Right ventricle myocardium inferior (tissue), 1 donor: Measurements from ENCODE around the gene KRT32. TPM values are rescaled to one million over a fixed set of nuclear protein-coding genes. Genes with fewer than 3 reads are reported as not detected.
"Not testable (repeated sequence)": the region's sequence is repeated elsewhere in the genome, so short reads cannot be mapped to it uniquely, and the experiment has no call there.

Experiments
- ATAC-seq: fragments of 200-7000 bp; cut with Tn5 transposase; one replicate; pipeline ENCODE4 v1.9.1; 2020; ENCODE audit warnings: mild to moderate bottlenecking, moderate library complexity
- DNase-seq: peaks from one replicate; pipeline ENCODE4 v3.0.0; 2021; ENCODE audit errors: missing footprints
- intact Hi-C: fragments of 100-400 bp; cut with DNase I; formaldehyde crosslinking; loops from one replicate; pipeline ENCODE4 v1.11.0; 2022
- total RNA-seq: library from RNA; stranded (reverse); fragmentation: NEBNext Ultra II Directional; extraction: Animal tissue kit (Norgen Biotek cat#: 25700); gene quantifications from one replicate; pipeline ENCODE4 v1.2.1, GENCODE V29; 2021
- donor health status: DM: no; HTN: yes; CAD: no; lungs with severe emphysema.

KRT32 gene
- total RNA-seq, 1 donor from 2014 or later, result not detected

DNA sequence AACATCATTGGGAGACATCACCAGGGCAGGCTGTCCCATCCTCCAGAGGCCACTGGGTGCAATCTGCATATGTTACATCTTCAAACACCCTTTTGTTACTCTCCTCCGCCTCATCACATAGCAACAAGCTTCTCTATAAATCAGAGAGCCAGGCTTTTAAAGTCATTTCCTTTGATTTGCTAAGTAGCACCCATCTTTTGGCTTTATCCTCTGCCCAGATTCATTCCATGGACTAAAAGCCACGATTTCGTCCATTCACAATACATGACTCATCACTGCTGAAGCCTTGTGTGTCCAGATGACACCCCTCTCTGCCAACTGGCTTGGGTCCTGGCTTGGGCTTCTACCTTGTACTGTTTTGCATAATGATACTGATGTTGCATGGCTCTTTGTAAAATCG lies 24.4 kb downstream of the KRT32 start:
- DNase-seq, result no peak
- intact Hi-C loops, result no loop called here
- no peak for ATAC-seq

DNA sequence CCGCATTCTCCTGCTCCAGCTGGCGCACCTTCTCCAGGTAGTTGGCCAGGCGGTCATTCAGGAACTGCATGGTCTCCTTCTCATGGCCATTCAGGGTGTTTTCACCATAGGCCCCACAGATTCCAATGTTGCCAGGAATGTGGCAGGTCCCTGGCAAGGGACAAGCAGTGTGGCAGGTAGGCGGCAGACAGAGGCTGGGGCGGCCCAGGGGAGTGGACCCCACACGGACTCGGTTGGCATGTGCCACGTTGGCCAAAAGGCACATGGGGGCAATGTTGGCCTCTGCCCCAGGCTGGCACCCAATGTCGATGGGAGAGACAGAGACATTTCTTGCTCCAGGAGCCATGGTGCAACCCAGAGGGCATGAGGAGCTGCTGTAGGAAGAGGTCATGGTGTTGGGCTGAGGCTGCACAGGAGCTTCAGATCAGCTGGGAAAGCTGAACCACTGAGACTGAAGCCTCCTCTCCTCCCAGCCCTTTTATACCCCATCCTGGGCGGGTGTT lies 26.6 kb downstream of the KRT32 start, which contains the start of gene KRT38:
TSS of gene KRT38 (minus strand) at position 453 of the 503 bp plus-strand sequence. CDS start at position 391, 62 bp downstream.
- intact Hi-C loops, result no loop called here

DNA sequence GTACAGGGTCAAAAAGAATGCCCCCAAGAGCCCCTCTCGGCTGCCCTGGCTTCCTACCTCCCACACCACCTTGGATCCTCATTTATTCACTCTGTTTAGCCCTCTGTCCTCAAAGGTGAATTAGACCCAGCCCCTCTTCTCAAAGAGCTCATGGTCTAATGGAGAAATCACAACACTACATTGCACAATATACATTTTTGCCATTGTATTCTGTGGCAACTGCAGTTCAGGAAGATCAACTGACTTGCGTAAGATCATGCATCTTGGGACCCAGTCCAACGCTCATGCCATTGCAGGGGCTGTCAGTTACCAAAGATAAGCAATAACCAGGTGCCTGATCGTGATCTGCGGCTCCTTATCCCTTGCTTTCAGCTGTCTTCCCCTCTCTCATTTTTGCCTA lies 27.8 kb downstream of the KRT32 start:
- ATAC-seq (no peak), DNase-seq (no peak)
- intact Hi-C loops, result no loop called here

More for the DNA sequence above, 26.6 kb downstream of the KRT32 start, which contains the start of gene KRT38:
- ATAC-seq (no peak), DNase-seq (no peak)

DNA sequence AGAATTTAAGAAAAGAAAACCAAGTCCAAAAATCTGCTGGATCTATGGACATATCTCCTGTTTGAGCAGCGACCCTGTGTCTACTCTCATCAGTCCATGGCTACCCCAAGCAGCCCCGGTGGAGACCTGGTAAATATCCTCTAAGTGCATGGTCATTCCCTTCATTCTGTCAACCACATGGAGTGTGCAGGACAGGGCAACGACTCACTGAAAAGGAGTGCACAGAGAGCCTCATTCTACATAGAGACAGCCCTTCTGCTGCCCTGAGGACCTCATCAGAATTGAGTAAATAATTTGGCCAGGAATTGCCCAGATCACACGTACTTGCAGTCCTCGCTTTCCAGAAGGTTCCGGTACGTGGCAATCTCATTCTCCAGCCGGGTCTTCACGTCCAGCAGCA lies 29.4 kb downstream of the KRT32 start:
- no peak for DNase-seq

DNA sequence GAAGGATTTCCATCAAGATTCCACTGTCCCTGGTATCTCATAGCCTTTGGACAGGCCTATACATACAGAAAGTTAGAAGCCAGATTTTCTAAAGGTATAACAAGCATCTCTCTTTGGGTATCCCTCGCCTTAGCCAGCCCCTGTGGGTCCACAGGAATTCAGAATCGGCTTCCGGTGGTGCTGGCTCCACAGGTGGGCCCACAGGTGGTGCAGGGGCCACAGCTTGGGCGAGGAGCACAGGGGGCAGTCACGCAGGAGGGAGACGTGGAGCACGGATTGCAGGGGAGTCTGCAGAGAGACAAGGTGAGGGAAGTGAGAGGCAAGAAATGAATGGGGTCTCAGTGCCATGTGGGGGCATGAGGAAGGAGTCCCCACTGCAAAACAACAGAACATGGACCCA lies 29.9 kb downstream of the KRT32 start:
- ATAC-seq, result no peak
- intact Hi-C loops, result no loop called here
- DNase-seq, result no peak

More for the DNA sequence above, 29.4 kb downstream of the KRT32 start:
- intact Hi-C loops, result no loop called here
- no peak for ATAC-seq

DNA sequence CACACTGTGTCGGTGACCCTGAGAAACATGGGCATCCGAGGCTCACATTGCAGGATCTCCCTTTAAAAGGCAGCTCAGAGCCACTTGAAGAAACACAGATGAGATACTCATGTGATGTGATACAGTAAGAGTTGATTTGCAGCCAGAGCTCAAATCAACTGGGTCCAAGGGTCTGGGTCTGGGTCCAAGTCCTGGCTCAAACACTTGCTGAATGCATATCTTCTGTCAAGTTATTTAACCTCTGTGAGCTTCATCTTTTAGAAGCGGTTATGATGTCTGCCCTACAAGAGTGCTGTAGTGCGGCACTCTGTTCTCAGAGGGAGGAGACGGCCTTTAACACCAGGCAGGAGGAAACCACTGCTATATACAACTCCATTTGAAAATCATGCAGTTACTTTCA lies 32.8 kb downstream of the KRT32 start:
- no peak for DNase-seq
- no peak for ATAC-seq

DNA sequence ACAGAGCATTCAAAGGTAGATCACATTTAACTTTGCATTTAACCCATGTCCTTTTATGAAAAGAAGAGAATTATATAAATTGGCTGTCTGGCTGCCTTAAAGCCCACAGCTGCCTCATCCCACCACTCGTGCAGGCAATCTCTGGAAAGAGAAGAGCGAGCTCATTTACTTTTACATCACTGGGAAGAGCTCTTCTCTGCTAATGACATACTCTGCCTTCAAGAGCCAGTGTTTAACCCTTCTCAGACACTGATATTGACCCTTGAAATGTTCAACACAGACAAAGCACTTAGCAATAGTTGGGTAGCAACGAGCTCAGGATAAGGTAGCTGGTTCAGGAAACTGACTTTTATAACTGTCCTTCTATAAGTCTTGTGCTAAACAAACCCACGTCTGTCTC lies 33.2 kb downstream of the KRT32 start:
- ATAC-seq (no peak), DNase-seq (no peak)
- intact Hi-C loops, result no loop called here

More for the DNA sequence above, 32.8 kb downstream of the KRT32 start:
- intact Hi-C loops, result no loop called here

DNA sequence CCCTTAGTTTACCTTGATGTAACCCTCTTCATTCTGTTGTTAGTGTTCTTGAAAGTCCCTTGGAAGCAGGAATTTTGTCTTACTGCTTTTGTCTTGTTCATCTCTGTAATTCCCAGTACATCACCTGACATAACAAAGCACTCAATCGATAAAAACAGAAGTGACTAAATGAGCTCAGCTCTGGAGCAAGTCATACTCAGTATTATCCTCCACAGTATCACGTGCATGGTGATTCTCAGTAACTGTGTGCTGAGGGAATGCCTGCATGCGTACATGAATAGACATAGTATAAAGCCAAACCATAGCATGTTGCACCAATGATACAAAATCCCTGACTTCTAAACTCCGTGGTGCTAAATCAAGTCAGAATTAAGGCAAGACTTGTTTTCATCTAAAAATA lies 33.6 kb downstream of the KRT32 start:
- intact Hi-C loops, result no loop called here
- DNase-seq, result no peak
- ATAC-seq, result no peak

DNA sequence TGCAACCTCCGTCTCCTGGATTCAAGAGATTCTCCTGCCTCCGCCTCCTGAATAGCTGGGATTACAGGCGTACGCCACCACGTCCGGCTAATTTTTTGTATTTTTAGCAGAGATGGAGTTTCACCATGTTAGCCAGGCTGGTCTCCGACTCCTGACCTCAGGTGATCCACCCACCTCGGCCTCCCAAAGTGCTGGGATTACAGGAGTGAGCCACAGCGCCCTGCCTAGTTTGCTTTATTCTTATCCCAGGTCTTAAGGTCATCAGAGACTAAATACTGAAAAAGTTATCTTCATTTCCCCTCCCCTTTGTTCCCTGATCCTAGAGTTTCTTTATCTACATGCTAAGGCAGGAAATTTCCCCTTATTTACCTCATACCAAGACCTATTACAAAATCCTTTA lies 36.8 kb downstream of the KRT32 start:
- ATAC-seq, intact Hi-C loops, DNase-seq: not testable (repeated sequence)

DNA sequence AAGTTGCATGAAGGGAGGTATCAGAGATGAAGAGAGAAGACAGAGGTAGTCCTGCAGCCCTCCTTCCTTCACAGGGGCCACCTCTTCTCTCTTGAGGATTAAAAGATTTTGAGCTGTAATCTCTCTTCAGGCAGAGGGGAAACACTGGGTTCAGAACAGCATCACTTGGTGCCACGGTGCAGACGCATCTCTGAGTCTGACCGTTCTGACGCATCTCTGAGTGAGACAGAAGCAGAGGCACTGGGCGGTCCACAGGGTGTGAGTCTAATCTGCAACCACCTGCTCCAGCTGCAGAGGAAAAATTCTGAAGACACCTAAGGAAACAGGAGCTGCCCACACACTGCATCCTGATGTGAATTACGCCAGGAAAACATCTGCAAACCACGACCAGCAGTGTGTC lies 37.5 kb downstream of the KRT32 start:
- ATAC-seq, result no peak
- intact Hi-C loops, result no loop called here
- DNase-seq, result no peak

DNA sequence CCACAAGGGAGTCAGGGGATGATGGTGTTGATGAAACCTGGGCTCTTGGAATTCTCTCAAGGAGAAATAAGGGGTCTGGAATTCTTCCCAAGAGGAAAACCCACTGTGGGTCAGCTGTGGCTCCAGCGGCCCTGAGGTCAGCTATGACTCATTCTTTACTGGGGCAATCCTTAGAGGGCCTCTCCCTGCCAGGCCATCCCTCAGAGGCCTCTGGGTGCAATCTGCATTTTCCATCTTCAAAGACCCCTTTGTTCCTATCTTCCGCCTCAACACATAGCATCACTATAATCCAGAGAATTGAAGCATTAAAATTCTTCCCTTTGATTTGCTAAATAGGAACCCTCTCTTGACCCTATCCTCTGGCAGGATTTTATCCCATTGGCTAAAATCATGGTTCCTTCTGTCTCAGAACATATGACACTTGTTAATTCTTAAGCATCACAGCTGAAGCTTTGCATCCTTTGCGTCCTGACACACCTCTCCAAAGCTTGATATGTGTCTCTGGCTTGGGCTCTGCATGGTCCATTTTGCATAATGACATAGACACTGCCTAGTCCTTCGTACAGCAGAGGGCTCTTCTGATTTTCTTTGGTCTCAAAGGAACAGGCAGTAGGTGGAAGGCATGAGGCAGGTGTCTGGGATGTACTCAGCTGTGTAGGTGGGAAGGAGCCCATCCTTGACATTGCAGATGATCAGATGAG lies 38.4 kb downstream of the KRT32 start:
- ATAC-seq (no peak), DNase-seq (no peak)
- intact Hi-C loops, result no loop called here

DNA sequence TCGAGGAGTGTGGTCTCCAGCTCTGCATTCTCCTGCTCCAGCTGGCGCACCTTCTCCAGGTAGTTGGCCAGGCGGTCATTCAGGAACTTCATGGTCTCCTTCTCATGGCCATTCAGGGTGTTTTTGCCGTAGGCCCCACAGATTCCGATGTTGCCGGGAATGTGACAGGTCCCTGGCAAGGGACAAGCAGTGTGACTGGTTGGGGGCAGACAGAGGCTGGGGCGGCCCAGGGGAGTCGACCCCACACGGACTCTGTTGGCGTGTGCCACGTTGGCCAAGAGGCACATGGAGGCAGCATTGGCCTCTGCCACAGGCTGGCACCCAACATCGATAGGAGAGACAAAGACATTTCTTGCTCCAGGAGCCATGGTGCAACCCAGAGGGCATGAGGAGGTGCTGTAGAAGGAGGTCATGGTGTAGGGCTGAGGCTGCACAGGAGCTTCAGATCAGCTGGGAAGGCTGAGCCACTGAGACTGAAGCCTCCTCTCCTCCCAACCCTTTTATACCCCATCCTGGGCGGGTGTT lies 43.0 kb downstream of the KRT32 start, which contains the start of gene KRT37:
TSS of gene KRT37 (minus strand) at position 475 of the 525 bp plus-strand sequence. CDS start at position 413, 62 bp downstream.
- no peak for ATAC-seq
- intact Hi-C loops, result no loop called here

DNA sequence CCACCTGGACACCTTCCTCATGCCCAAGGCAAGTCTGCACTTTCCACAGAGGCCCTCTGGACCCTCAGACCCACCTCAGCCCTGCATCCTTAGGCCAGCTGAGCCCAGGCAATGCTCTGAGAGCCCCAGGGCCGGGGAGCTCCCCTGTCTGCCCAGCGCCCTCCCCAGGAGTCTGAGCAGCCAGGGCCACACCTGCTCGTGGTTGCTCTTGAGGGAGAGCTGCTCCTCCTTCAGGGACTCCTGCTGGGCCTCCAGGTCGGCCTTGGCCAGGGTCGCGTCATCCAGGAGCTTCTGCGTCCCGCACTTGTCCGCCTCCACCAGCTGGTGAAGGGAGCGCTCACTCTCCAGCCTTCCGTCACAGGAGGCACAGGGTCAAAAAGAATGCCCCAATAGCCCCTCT lies 44.6 kb downstream of the KRT32 start:
- ATAC-seq, DNase-seq, intact Hi-C loops: not testable (repeated sequence)

More for the DNA sequence above, 43.0 kb downstream of the KRT32 start, which contains the start of gene KRT37:
- no peak for DNase-seq

DNA sequence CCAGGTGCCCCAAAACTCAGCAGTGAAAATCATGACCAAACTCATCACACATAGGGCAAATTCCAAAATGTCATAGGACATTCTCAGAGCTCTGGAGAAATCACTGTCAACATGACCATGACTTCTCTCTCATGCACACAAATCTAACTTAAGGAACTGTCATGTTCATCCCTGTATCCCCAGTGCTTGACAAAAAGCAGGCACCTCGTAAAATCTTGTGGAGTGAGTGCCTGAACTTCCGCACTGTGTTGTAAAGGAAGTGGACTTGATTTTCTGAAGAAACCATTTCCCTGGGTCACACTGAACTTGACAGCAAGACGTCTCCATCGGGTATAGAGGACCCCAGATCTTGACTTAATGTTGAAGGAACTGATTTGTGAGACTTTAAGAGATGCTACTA lies 45.6 kb downstream of the KRT32 start:
- DNase-seq (no peak), ATAC-seq (no peak)
- intact Hi-C loops, result no loop called here

DNA sequence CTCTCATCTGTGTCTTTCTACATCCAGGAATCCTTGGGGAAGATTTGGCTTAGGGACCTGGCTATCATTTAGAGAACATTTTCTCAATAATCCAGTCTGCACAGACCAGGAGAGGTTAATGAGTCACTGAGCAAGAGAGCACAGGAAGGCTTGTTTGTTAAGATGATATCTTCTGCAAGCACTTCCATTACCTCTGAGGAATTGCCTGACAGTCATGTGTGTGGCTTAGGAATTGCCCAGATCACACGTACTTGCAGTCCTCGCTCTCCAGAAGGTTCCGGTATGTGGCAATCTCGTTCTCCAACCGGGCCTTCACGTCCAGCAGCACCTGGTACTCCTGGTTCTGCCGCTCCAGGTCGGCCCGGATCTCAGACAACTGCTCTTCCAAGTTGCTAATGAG lies 46.1 kb downstream of the KRT32 start:
- intact Hi-C loops, result no loop called here
- DNase-seq (no peak), ATAC-seq (no peak)

DNA sequence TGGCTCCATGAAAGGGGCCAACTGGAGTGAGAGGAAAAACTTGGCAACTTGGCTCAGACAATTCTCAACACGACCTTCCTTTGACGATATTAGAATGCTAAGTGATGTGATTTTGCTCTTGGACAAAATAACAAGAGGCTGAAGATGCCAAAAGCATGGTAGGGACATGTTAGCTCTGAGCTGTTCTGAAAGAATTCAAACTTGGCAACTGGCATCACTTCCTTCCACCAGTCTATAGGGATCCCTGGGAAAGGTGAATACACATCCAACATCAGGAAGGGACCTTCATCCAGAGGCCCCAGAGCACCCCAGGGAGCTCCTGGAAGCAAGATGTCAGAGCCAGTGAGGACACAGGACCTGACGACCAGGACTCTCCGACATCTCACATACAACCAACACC lies 47.1 kb downstream of the KRT32 start:
- intact Hi-C loops, result no loop called here
- ATAC-seq, result no peak
- DNase-seq, result no peak

DNA sequence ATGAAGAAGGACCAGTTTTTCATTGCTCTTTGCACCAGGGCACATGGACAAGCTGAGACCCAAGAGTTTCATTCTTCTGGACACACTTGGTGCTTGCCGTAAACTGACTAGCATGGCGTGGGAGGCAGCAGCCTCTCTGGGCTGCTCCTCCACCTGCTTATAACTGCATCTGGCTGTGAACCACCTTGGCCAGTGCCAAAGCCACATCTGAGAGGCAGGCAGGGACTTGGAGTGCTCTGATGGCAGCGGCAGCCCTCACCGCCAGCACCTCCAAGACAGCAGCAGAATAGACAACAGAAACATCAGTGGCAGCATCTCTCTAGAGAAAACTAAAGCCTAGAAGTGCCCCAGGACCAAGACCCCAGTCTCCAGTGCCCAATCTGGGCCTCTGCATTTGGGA lies 47.5 kb downstream of the KRT32 start:
- DNase-seq (no peak), ATAC-seq (no peak)
- intact Hi-C loops, result no loop called here

DNA sequence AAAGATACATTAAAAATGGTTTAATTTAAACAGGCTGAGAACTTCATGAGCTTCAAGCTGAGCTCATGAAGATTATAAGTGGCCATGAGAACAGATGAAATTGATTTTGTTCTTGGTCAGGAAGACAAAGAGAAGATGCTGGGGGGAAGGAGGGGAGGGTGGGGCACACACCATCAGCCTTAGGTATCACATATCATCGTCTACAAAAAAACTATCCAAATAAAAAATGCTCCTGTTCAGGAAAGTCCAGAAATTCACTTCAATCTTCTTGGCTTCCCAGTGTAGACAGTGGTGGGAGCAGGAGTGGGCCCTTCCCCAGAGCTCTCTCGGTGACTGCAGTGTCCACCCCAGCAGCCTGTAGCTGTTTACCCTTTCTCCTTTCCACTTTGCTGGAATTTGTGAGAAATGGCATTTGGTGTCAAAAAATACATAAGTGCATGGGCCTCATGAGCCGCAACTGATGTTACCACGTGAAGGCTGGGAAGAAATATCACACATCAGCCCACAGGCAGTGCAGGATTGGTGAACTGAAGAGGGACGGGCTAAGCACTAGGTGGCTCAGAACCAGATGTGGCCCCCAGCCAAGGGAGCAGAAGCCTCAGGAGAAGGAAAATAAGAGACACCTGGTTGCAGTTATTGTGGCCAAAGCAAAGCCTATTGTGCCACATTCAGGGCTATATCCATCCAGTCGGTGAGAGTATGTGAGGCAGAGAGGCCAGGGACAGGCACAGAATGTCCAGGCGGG lies 48.9 kb downstream of the KRT32 start:
- DNase-seq, result no peak

DNA sequence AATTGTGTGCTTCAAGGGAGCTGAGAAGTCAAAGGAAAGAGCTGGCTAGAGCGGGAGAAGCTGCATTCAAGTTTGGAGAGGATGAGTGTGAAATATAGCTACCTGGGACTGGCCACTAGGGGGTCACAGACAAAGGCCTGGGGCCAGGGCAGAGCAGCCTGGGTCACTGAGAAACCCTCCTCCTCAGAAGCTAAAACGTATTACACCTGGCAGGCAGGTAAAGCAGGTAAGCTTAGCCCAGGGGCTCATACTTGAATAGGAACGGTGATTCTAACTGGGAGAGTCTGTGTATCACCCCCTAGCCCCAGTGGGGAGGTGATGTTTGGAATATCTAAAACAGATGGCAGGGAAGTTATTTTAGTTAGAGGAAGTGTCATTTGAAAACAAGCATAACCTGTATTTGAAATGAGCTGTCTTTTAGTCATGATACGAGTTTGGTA lies 49.6 kb downstream of the KRT32 start:
- no peak for ATAC-seq
- intact Hi-C loops, result no loop called here
- no peak for DNase-seq

More for the DNA sequence above, 48.9 kb downstream of the KRT32 start:
- intact Hi-C loops, result no loop called here
- no peak for ATAC-seq

DNA sequence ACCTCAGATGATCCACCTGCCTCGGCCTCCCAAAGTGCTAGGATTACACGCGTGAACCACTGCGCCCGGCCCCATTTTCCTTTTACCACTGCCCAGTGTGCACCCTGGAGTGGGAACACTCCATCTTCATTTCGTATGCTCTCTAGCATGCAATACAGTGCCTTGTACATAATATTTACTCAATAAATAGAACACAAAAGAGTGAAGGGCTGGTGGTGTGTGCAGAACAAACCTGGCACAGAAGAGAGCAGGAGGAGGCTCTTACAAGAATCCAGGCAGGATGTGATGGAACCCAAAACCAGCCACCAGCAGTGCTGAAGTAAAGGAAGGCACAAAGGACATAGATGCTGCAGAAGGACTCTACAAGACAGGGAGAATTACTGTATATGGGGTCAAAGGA lies 50.1 kb downstream of the KRT32 start:
- intact Hi-C loops, result no loop called here
- DNase-seq (no peak), ATAC-seq (no peak)
